GM10847 (cell line): Measurements from ENCODE around the gene TBX21.

Source experiments
- POLR2A ChIP-seq: IDR thresholded peaks from 2 replicates; pipeline ENCODE4 v1.6.1; 2011; ENCODE audit not compliant: insufficient read length; ENCODE audit errors: extremely low read depth

The TBX21 gene

GRCh38 chr17:47695429-47696376, 37.3 kb upstream of the TBX21 start:
- no peak for TF ChIP-seq POLR2A

- TF ChIP-seq POLR2A, result no peak
These were observed 36.1 kb upstream of the TBX21 start for GRCh38 chr17:47696717-47697642.

- TF ChIP-seq POLR2A, result no peak
These were observed 34.9 kb upstream of the TBX21 start for GRCh38 chr17:47697906-47698711.

- no peak for TF ChIP-seq POLR2A
These were observed 34.1 kb upstream of the TBX21 start for GRCh38 chr17:47698749-47699535.

- TF ChIP-seq POLR2A, result no peak
These were observed 33.5 kb upstream of the TBX21 start for GRCh38 chr17:47699536-47699840.

GRCh38 chr17:47700471-47701449, 32.3 kb upstream of the TBX21 start:
- no peak for TF ChIP-seq POLR2A

- no peak for TF ChIP-seq POLR2A
These were observed 31.4 kb upstream of the TBX21 start for GRCh38 chr17:47701608-47702007.

- TF ChIP-seq POLR2A, result no peak
These were observed 30.5 kb upstream of the TBX21 start for GRCh38 chr17:47702391-47702995.

- TF ChIP-seq POLR2A, result no peak
These were observed 29.8 kb upstream of the TBX21 start for GRCh38 chr17:47703191-47703591.

- TF ChIP-seq POLR2A, result no peak
These were observed 29.4 kb upstream of the TBX21 start for GRCh38 chr17:47703671-47704070.

- TF ChIP-seq POLR2A, result no peak
These were observed 28.9 kb upstream of the TBX21 start for GRCh38 chr17:47704116-47704515.

- no peak for TF ChIP-seq POLR2A
These were observed 28.3 kb upstream of the TBX21 start for GRCh38 chr17:47704736-47705135.

- no peak for TF ChIP-seq POLR2A
These were observed 27.2 kb upstream of the TBX21 start for GRCh38 chr17:47705536-47706530.
